Endodermal cell (in vitro differentiated cells): ENCODE data around the gene FEM1A. TPM values are rescaled to one million over a fixed set of nuclear protein-coding genes. Genes with fewer than 3 reads are reported as not detected.

Experiments
- DNase-seq: peaks from one replicate; pipeline ENCODE4 v3.0.0-alpha.2; 2017
- H3K27ac ChIP-seq: 2 replicates; pipeline ENCODE4 v1.5.1; 2013; ENCODE audit warnings: mild to moderate bottlenecking, low read depth, low read length, moderate library complexity
- H3K27me3 ChIP-seq: 2 replicates; pipeline ENCODE4 v1.6.1; 2013; ENCODE audit warnings: mild to moderate bottlenecking, low read length, moderate library complexity; ENCODE audit not compliant: insufficient read depth, control insufficient read depth, poor library complexity, severe bottlenecking
- H3K36me3 ChIP-seq: 2 replicates; pipeline ENCODE4 v1.7.0; 2013; ENCODE audit warnings: mild to moderate bottlenecking, low read length, moderate library complexity; ENCODE audit not compliant: control insufficient read depth, insufficient read depth
- H3K4me1 ChIP-seq: one replicate; pipeline ENCODE4 v1.7.0; 2013; ENCODE audit warnings: low read length; ENCODE audit not compliant: control insufficient read depth, insufficient read depth
- H3K4me3 ChIP-seq: 2 replicates; pipeline ENCODE4 v1.5.1; 2013; ENCODE audit warnings: mild to moderate bottlenecking, low read length, moderate library complexity
- H3K9ac ChIP-seq: 2 replicates; pipeline ENCODE4 v1.6.1; 2013; ENCODE audit warnings: mild to moderate bottlenecking, low read length, moderate library complexity; ENCODE audit not compliant: poor library complexity, severe bottlenecking; ENCODE audit errors: extremely low read depth
- H3K9me3 ChIP-seq: 2 replicates; pipeline ENCODE4 v1.6.1; 2013; ENCODE audit warnings: mild to moderate bottlenecking, low read length, moderate library complexity; ENCODE audit not compliant: control insufficient read depth
- H3K27ac Mint-ChIP-seq: 2 replicates; pipeline ENCODE4 v1.8.0; 2020; ENCODE audit warnings: mixed read lengths
- H3K27me3 Mint-ChIP-seq: 2 replicates; pipeline ENCODE4 v1.8.0; 2021; ENCODE audit warnings: mild to moderate bottlenecking, mixed read lengths; ENCODE audit not compliant: insufficient read depth
- H3K36me3 Mint-ChIP-seq: 2 replicates; pipeline ENCODE4 v1.8.0; 2020; ENCODE audit warnings: low read depth, mixed read lengths
- H3K4me1 Mint-ChIP-seq: 2 replicates; pipeline ENCODE4 v1.8.0; 2020; ENCODE audit warnings: mixed read lengths
- H3K4me3 Mint-ChIP-seq: 2 replicates; pipeline ENCODE4 v1.8.0; 2020; ENCODE audit warnings: mild to moderate bottlenecking, moderate library complexity, mixed read lengths
- H3K9me3 Mint-ChIP-seq: 2 replicates; pipeline ENCODE4 v1.8.0; 2020; ENCODE audit warnings: mild to moderate bottlenecking, mixed read lengths
- CTCF ChIP-seq: fragments of 200-600 bp; sonication (generic); conservative IDR thresholded peaks from 2 replicates; pipeline ENCODE4 v1.5.0; 2021; ENCODE audit warnings: antibody characterized with exemption, mild to moderate bottlenecking
- WGBS, 2 experiments: methylation state at CpG; one replicate each; pipeline versions ENCODE4 v1.1.5 to v1.1.7; 2013; ENCODE audit warnings: missing lambda C conversion rate in 2 of 2, mixed read lengths in 1 of 2; ENCODE audit not compliant: insufficient coverage in 1 of 2, insufficient read length in 1 of 2; 5-methylcytosine and 5-hydroxymethylcytosine counted together
- total RNA-seq, 2 donors: library from RNA; stranded (reverse); fragmentation: NEBNext Ultra II Directional in 1 of 2; extraction: Animal tissue kit (Norgen Biotek cat#: 25700) in 1 of 2; gene quantifications; 2 replicates in 1 of 2; 3 replicates in 1 of 2; pipeline ENCODE4 v1.2.1, GENCODE V29; 2021

FEM1A gene
- total RNA-seq, 2 donors from 2014 or later = 15.8 to 16.0 TPM

GRCh38 chr19:4772566-4772965, 19.0 kb upstream of the FEM1A start:
- Mint-ChIP-seq H3K27me3 (peaks cover 30% of the 10 kb centered on the region), H3K27ac (no peak overlapping the region), H3K4me3 (no peak overlapping the region), H3K9me3 (no peaks in the 10 kb centered on the region), H3K4me1 (no peaks in the 10 kb centered on the region), H3K36me3 (no peaks in the 10 kb centered on the region)
- H3K27me3 ChIP-seq = peaks cover 34% of the 10 kb centered on the region
- H3K9ac ChIP-seq = no peak overlapping the region
- WGBS, 2 experiments = 33% methylated on average over 2 of the region's 2 CpGs; no CpG with 5 or more reads in 1 of the 2 experiments
- no peaks in the 10 kb centered on the region for H3K4me1 ChIP-seq
- DNase-seq = no peak
- no peak for TF ChIP-seq CTCF
- no peak overlapping the region for H3K4me3 ChIP-seq
- H3K9me3 ChIP-seq = no peaks in the 10 kb centered on the region
- no peak overlapping the region for H3K27ac ChIP-seq
- no peaks in the 10 kb centered on the region for H3K36me3 ChIP-seq

- no peaks in the 10 kb centered on the region for H3K9me3 Mint-ChIP-seq
- 64 to 66% methylated on average over 4 to 9 of the region's 9 CpGs for WGBS, 2 experiments
- Histone ChIP-seq H3K27me3 (peaks cover 28% of the 10 kb centered on the region), H3K4me3 (no peak overlapping the region), H3K9ac (no peak overlapping the region), H3K36me3 (no peaks in the 10 kb centered on the region), H3K9me3 (no peaks in the 10 kb centered on the region), H3K27ac (no peak overlapping the region), H3K4me1 (no peaks in the 10 kb centered on the region)
- no peak overlapping the region for H3K4me3 Mint-ChIP-seq
- no peaks in the 10 kb centered on the region for H3K4me1 Mint-ChIP-seq
- no peaks in the 10 kb centered on the region for H3K36me3 Mint-ChIP-seq
- no peak for DNase-seq
- H3K27ac Mint-ChIP-seq = no peak overlapping the region
- no peak for TF ChIP-seq CTCF
- peaks cover 34% of the 10 kb centered on the region for H3K27me3 Mint-ChIP-seq
Observed at GRCh38 chr19:4773047-4773640, 18.4 kb upstream of the FEM1A start.

GRCh38 chr19:4774136-4774535, 17.4 kb upstream of the FEM1A start:
- WGBS, 2 experiments = 66 to 73% methylated on average over 2 to 3 of the region's 3 CpGs

More at GRCh38 chr19:4774136-4774535, 17.4 kb upstream of the FEM1A start:
- no peaks in the 10 kb centered on the region for H3K36me3 ChIP-seq
- H3K27ac ChIP-seq = no peak overlapping the region
- H3K27me3 ChIP-seq = peaks cover 27% of the 10 kb centered on the region
- H3K4me1 ChIP-seq = no peaks in the 10 kb centered on the region
- no peaks in the 10 kb centered on the region for H3K9me3 Mint-ChIP-seq
- no peak overlapping the region for H3K27ac Mint-ChIP-seq
- no peak for TF ChIP-seq CTCF
- peaks cover 35% of the 10 kb centered on the region for H3K27me3 Mint-ChIP-seq
- H3K4me3 ChIP-seq = no peak overlapping the region
- no peak overlapping the region for H3K9ac ChIP-seq
- H3K36me3 Mint-ChIP-seq = no peaks in the 10 kb centered on the region
- no peaks in the 10 kb centered on the region for H3K9me3 ChIP-seq
- no peak overlapping the region for H3K4me3 Mint-ChIP-seq
- no peak for DNase-seq
- no peaks in the 10 kb centered on the region for H3K4me1 Mint-ChIP-seq
